Mucosa of descending colon (tissue), 3 donors: ENCODE data around the gene CTNNAL1. TPM values are rescaled to one million over a fixed set of nuclear protein-coding genes. Genes with fewer than 3 reads are reported as not detected.

Experiments
- ATAC-seq: fragments of 200-7000 bp; cut with Tn5 transposase; one replicate; pipeline ENCODE4 v1.9.1; 2020; ENCODE audit warnings: mild to moderate bottlenecking, moderate library complexity
- DNase-seq, 3 donors: peaks; one replicate each; pipeline ENCODE4 v3.0.0-alpha.2; 2020
- H3K36me3 ChIP-seq: fragments of 200-600 bp; one replicate; pipeline ENCODE4 v1.8.0; 2021; ENCODE audit warnings: low read depth, mild to moderate bottlenecking
- H3K4me1 ChIP-seq: fragments of 200-600 bp; one replicate; pipeline ENCODE4 v1.8.0; 2021; ENCODE audit warnings: low read depth, mild to moderate bottlenecking
- H3K4me3 ChIP-seq: fragments of 200-600 bp; one replicate; pipeline ENCODE4 v1.8.0; 2021; ENCODE audit warnings: mild to moderate bottlenecking
- H3K9me3 ChIP-seq: fragments of 200-600 bp; one replicate; pipeline ENCODE4 v1.8.0; 2021; ENCODE audit warnings: mild to moderate bottlenecking
- intact Hi-C, 2 donors: fragments of 100-400 bp; cut with DNase I in 1 of 2; cut with micrococcal nuclease in 1 of 2; formaldehyde crosslinking; loops; one replicate each; pipeline versions ENCODE4 v1.11.0 to v1.11.1; 2022; cut with DNase I, micrococcal nuclease
- total RNA-seq, 3 donors: library from RNA; stranded (reverse); fragmentation: NEBNext Ultra II Directional in 2 of 3; extraction: Animal tissue kit (Norgen Biotek cat#: 25700) in 2 of 3; gene quantifications; one replicate each; pipeline versions ENCODE4 v1.2.1 to v1.2.4, GENCODE V29; 2021 to 2023
- TF ChIP-seq, protein P1 (sequence below): fragments of 200-600 bp; IDR thresholded peaks from one replicate; pipeline ENCODE4 v1.8.0; 2022; ENCODE audit warnings: antibody characterized with exemption, mild to moderate bottlenecking
- donor health status: DM: no; HTN: no; CAD: no; lungs with moderate emphysema.
- donor health status: DM: no; HTN: no; CAD: no.
- donor health status: DM: no; HTN: yes; CAD: no.

CTNNAL1 gene
- total RNA-seq, 3 donors from 2014 or later: 8.3 to 21.9 (median 15.6) TPM

DNA sequence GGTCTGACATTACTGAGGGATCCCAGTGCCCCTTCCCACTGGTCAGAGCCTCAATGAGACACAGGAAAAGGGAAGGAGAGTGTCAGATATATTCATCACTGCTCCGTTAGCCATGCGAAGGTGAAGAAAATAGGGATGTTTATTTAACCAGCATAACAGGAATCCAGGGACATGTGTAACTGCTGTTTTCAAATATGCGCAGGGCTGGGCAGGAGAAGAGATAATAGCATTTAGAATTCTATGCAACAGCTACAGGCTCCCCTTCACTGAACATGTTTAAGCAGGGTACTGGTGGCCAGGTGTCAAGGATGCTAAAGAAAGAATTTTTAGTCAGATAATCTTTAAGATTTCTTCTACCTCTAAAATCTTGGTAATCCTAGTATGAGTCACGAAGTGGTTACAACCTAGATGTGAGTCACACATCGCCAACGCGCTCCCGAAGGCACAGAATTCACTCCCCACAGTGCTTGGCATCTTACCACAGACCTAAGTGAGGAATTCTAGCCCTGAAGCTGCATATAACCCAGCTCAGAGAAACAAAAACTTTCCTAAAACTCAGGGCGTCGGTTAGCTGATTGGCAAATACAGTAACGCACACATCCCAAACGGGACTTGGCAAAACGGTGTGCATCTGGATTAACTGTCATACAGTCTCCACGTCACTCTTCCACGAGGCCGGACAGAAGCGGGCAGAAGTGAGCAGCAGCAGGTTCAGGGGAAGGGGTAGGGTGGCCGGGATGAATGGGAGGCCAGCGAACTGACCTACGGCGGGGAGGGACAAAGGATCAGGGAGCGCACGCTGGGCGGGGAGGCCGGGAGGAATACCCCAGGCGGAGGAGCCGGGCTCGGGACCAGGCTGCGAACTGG lies 1.1 kb downstream of the CTNNAL1 start:
- ATAC-seq: peak; percentile 62
- Histone ChIP-seq H3K36me3 (no peaks in the 10 kb centered on the region), H3K9me3 (no peaks in the 10 kb centered on the region), H3K4me1 (peaks cover 6% of the 10 kb centered on the region), H3K4me3 (peak overlapping the region; percentile 62)
- TF ChIP-seq, protein P1, sequence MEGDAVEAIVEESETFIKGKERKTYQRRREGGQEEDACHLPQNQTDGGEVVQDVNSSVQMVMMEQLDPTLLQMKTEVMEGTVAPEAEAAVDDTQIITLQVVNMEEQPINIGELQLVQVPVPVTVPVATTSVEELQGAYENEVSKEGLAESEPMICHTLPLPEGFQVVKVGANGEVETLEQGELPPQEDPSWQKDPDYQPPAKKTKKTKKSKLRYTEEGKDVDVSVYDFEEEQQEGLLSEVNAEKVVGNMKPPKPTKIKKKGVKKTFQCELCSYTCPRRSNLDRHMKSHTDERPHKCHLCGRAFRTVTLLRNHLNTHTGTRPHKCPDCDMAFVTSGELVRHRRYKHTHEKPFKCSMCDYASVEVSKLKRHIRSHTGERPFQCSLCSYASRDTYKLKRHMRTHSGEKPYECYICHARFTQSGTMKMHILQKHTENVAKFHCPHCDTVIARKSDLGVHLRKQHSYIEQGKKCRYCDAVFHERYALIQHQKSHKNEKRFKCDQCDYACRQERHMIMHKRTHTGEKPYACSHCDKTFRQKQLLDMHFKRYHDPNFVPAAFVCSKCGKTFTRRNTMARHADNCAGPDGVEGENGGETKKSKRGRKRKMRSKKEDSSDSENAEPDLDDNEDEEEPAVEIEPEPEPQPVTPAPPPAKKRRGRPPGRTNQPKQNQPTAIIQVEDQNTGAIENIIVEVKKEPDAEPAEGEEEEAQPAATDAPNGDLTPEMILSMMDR: no peak
- intact Hi-C loops: no loop called here
- DNase-seq: peak; percentile 43 to 61 (median 52)

DNA sequence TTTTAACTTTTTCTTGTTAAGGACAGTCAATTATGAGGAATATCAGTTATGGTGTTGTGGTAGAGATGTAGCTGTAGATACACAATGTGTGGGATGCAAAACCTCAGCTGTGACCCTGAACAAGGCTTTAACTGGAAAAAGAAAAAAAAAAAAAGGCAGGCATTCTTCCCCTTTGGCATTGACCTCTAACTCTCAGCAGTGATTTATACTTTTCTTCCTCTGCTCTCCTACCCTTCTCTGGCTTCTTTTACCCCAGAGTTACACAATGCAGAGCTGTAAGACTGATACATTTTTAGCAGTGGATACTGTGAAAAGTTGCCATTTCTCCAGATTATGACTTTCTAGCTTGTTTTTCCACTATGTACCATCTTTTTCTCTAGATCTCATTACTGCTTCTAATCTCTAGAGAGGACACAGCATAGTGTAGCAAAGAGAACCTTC lies 2.0 kb downstream of the CTNNAL1 start:
- ATAC-seq (no peak), DNase-seq (no peak)
- no peaks in the 10 kb centered on the region for H3K36me3 ChIP-seq
- peaks cover 6% of the 10 kb centered on the region for H3K4me1 ChIP-seq
- intact Hi-C loops: no loop called here
- no peaks in the 10 kb centered on the region for H3K9me3 ChIP-seq
- TF ChIP-seq, protein P1: no peak
- no peak overlapping the region for H3K4me3 ChIP-seq

DNA sequence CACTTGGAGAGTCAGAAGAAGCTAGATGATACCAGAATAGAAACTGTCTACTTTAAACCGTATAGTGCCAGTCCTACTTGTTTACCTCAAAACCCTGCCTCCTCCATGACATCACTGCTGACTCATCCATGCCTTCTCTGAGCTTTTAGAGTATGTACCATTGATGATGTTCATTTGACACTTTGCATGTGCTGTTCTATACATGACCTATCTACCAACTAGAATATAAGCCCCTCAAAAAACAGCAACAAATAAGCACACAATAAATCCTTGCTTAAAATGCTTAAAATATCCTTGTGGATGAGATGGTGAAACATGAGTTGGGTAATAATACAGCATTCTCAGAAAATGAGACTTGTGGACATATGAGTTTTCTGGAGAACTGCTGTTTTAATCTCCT lies 2.6 kb downstream of the CTNNAL1 start:
- DNase-seq: peak in 1 of 3 donors; percentile 29
- Histone ChIP-seq H3K9me3 (no peaks in the 10 kb centered on the region), H3K4me3 (no peak overlapping the region), H3K4me1 (peaks cover 6% of the 10 kb centered on the region), H3K36me3 (no peaks in the 10 kb centered on the region)
- no peak for ATAC-seq
- intact Hi-C loops: no loop called here
- TF ChIP-seq, protein P1: no peak

DNA sequence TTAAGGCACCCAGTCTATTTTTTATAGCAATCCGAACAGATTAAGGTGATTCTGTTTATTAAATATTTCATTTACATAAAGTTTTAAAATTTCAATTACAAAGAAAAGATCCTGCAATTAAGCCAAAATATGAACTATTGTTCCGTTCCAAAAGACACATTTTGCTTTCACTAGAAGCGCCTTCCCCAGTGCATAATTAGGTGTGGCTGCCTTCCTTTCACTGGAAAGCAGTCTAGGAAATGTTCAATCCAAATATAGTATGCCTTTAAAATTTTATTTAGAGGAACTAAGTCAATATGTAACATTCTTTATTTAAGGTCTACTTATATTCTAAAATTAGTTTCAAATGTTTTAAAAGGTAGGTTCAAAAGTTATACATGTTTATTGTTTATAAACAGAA lies 7.6 kb downstream of the CTNNAL1 start:
- H3K36me3 ChIP-seq: no peaks in the 10 kb centered on the region
- no peak for ATAC-seq
- TF ChIP-seq, protein P1: no peak
- H3K4me1 ChIP-seq: no peaks in the 10 kb centered on the region
- no peak for DNase-seq
- peaks cover 7% of the 10 kb centered on the region for H3K9me3 ChIP-seq
- intact Hi-C loops: no loop called here
- no peak overlapping the region for H3K4me3 ChIP-seq

DNA sequence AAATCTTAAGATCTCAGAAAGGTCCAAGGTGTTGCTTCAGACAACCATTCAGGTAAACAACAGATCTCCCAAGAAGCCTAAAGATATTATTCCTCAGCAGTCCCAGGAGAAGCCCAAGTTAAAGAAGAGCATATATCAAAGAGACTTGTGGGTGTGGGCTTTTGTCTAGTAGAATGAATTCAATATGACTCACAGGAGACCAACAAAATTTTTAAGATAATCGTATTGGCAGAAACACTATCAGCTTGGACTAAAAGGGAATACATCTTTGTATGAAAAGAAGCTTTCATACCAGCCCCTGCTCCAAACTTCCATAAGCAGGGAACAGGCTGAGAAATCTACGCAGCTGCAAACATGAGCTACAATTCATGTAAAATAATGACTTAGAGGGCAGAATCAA lies 10.2 kb downstream of the CTNNAL1 start:
- DNase-seq (no peak), ATAC-seq (no peak)
- TF ChIP-seq, protein P1: no peak
- Histone ChIP-seq H3K9me3 (peaks cover 7% of the 10 kb centered on the region), H3K4me3 (no peak overlapping the region), H3K36me3 (no peaks in the 10 kb centered on the region), H3K4me1 (no peaks in the 10 kb centered on the region)
- intact Hi-C loops: no loop called here
